ENCODE measurements around the gene SLC16A12.

SLC16A12 gene

DNA sequence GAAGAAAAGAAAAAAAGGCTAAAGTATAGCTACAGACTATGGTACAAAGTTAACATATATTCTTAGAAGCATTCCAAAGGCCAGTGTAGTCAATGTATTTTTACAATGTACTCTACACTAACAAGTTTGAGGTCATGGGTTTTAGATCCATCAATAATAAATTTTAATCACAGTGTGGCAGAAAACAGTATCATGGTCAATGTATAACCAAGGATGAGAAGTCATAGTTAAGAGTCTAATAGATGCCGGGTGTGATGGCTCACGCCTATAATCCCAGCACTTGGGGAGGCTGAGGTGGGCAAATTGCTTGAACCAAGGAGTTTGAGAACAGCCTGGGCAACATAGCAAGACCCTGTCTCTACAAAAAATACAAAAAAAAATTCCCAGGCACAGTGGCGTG lies 53.1 kb downstream of the SLC16A12 start:
- TF ChIP-seq, protein P1, sequence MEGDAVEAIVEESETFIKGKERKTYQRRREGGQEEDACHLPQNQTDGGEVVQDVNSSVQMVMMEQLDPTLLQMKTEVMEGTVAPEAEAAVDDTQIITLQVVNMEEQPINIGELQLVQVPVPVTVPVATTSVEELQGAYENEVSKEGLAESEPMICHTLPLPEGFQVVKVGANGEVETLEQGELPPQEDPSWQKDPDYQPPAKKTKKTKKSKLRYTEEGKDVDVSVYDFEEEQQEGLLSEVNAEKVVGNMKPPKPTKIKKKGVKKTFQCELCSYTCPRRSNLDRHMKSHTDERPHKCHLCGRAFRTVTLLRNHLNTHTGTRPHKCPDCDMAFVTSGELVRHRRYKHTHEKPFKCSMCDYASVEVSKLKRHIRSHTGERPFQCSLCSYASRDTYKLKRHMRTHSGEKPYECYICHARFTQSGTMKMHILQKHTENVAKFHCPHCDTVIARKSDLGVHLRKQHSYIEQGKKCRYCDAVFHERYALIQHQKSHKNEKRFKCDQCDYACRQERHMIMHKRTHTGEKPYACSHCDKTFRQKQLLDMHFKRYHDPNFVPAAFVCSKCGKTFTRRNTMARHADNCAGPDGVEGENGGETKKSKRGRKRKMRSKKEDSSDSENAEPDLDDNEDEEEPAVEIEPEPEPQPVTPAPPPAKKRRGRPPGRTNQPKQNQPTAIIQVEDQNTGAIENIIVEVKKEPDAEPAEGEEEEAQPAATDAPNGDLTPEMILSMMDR (IDR thresholded peaks at IDR 0.05; ENCODE audit: low read depth, low read length), result no peak
- H3K4me1 ChIP-seq, result no peaks in the 10 kb centered on the region
- no peak for DNase-seq

DNA sequence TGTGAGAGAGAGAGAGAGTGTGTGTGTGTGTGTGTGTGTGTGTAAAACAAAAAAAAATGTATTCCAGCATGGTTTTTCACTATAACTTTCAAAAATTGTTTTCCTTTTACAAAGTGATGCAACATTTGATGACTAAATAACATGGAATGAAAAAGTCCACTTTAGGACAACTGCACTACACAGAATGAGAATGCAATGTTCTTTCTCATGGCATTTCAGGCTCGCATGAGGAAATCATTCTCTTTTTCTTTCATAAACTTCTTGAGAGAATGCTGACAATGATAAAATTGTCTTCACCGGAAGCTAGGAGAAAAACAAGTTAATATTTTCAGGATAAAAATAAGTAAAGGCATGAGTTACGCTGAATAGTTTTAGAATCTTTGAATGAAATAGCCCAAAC lies 53.7 kb downstream of the SLC16A12 start:
- no peak for DNase-seq
- Histone ChIP-seq H3K27me3 (no peaks in the 10 kb centered on the region), H3K36me3 (no peaks in the 10 kb centered on the region), H3K9me3 (no peaks in the 10 kb centered on the region), H3K4me1 (no peaks in the 10 kb centered on the region), H3K4me3 (ENCODE audit: low read depth, low read length) (no peak overlapping the region)
- TF ChIP-seq, protein P1 (IDR thresholded peaks at IDR 0.05; ENCODE audit: low read depth, low read length), result no peak

More for the DNA sequence above, 53.1 kb downstream of the SLC16A12 start:
- Histone ChIP-seq H3K9me3 (no peaks in the 10 kb centered on the region), H3K36me3 (no peaks in the 10 kb centered on the region), H3K27me3 (no peaks in the 10 kb centered on the region), H3K4me3 (ENCODE audit: low read depth, low read length) (no peak overlapping the region)

DNA sequence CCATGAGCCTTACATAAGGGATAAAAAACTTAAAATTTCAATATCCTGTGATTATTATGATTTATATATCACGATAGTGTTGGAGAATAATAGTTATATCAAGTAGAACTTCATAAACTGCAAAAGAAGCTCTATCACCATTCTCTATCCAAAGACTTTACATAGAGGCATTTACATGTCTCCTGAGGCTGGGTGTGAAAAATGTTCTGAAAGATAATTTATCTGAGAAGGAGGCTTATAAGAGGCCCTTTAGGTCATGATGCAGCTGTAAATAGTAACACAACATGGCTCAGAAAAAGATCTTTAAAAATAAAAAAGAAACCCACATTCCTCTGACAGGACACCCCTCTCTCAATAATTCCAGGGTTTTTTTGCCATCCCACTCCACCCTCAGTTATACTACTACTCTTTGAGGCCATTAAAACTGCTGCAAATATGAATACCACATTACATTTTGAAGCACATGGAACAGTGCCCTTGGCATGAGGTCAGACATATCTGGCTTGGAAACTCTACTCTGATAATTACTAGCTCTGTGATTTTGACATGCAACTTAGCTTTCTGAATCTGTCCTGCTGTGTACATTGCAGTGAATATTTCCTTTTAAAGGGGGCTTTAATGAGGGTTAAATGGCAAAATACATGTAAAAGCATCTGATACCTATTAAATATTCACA lies 55.5 kb downstream of the SLC16A12 start:
- TF ChIP-seq, protein P1 (IDR thresholded peaks at IDR 0.05; ENCODE audit: low read depth, low read length), result no peak
- DNase-seq, result no peak
- H3K27me3 ChIP-seq, result no peaks in the 10 kb centered on the region
- H3K9me3 ChIP-seq, result no peaks in the 10 kb centered on the region
- no peaks in the 10 kb centered on the region for H3K36me3 ChIP-seq
- H3K4me1 ChIP-seq, result no peaks in the 10 kb centered on the region
- no peak overlapping the region for H3K4me3 ChIP-seq (ENCODE audit: low read depth, low read length)

DNA sequence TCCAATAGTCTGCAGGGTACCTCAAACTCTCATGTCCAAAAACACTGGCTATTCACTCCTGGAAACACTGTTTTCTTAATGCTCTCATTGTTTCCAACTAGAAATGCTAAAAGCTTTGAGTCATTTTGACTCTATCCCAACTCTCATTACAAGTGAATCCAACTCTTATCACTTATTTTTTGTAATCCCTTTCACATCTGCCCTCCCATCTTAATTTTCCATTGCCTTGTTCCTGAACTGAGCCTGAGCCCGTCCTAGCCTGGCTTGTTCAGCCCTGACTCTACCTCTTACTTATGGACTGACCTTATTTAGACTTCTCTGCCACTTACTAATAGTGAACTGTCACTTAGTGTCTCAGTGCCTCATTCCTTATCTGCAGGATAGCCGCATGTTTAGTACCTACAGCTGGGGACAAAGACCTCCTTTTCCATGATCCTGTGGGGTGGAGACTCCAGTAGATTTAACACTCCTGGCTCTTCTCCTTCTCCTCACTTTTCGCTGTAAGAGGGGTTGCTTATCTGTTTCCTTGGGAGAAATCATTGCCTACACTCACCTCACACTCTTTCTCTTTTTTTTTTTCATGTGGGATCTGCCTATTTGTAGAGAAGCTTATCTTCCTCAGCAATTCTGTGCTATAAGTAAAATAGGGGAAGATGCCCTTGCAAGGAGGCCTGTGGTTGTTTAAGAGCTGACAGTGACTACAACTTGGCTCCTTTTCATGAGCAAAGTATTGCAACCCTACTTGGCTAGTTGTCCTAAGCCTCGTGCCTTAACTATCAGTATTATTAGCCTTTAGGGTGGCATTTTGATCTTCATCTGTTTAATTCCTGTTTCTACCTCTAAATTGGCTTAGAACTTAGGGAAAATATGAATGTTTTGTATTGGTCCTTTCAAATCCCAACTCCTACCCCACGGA lies 56.4 kb downstream of the SLC16A12 start:
- TF ChIP-seq, protein P1 (IDR thresholded peaks at IDR 0.05; ENCODE audit: low read depth, low read length), result no peak
- no peaks in the 10 kb centered on the region for H3K4me1 ChIP-seq
- no peaks in the 10 kb centered on the region for H3K36me3 ChIP-seq
- no peaks in the 10 kb centered on the region for H3K27me3 ChIP-seq
- no peaks in the 10 kb centered on the region for H3K9me3 ChIP-seq
- no peak for DNase-seq
- H3K4me3 ChIP-seq (ENCODE audit: low read depth, low read length), result no peak overlapping the region

DNA sequence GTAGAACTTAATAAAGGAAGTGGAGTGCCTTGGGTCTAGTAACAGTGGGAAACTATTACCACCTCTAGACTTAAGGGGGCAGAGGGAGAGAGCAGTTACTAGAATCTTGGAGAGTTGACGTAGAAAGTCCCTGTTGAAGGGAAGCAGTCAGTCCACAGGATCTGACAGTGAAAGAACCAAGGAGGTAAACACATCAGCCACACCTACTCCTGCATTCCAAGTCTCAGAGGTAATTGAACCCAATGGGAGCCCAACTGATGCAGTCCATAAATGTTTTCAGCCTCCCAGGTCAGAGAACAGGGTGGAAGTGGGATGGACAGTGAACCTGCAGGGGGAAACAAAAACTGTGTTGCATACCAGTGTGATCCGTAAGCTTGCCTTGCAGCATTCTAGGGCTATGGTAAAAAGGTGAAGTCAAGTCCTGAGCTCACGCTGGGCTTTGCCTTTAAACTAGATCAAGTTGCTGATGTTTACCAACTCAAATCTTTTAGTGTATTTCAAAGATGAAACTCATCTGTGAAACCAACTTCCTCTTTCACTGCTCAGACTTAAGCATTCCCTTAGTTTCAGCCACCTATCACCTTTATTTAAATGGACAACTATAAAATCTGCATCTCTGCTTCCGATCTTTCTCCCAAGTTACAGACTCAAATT lies 57.2 kb downstream of the SLC16A12 start:
- H3K4me1 ChIP-seq, result no peaks in the 10 kb centered on the region
- no peak for DNase-seq
- no peak overlapping the region for H3K4me3 ChIP-seq (ENCODE audit: low read depth, low read length)
- H3K27me3 ChIP-seq, result no peaks in the 10 kb centered on the region
- H3K36me3 ChIP-seq, result no peaks in the 10 kb centered on the region
- TF ChIP-seq, protein P1 (IDR thresholded peaks at IDR 0.05; ENCODE audit: low read depth, low read length), result no peak
- H3K9me3 ChIP-seq, result no peaks in the 10 kb centered on the region
